M059J (cell line): ENCODE data around the gene POLR2J. TPM values are rescaled to one million over a fixed set of nuclear protein-coding genes. Genes with fewer than 3 reads are reported as not detected.
"Not testable (repeated sequence)": the region's sequence is repeated elsewhere in the genome, so short reads cannot be mapped to it uniquely, and the experiment has no call there.

Experiments used
- DNase-seq: peaks from one replicate; pipeline ENCODE4 v3.0.0-alpha.2; 2012; ENCODE audit warnings: low read depth
- total RNA-seq: library from RNA; depleted of rRNA; stranded (reverse); fragments of >200 nt; shearing (Covaris generic); gene quantifications from 2 replicates; pipeline ENCODE4 v1.2.3, GENCODE V29; 2014

POLR2J gene
- total RNA-seq, 1 experiment from 2014 or later, result 59.8 TPM

DNA sequence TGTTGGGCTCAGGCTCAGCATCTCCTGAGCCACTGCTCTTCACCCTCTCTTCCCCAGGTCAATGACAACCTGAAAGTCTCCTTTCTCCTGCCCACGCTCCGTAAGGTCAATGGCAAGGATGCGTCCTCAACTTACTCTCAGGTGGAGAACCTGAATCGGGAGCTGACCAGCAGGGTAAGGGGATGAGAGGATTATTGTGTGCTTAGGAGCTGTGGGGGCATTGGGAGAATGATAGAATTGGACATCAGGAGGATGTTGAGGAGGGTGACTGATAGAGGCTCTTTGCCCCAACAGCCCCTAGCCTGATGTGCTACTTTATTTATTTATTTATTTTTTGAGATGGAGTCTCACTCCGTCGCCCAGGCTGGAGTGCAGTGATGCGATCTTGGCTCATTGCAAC, 12.6 kb downstream of the POLR2J start:
- no peak for DNase-seq

DNA sequence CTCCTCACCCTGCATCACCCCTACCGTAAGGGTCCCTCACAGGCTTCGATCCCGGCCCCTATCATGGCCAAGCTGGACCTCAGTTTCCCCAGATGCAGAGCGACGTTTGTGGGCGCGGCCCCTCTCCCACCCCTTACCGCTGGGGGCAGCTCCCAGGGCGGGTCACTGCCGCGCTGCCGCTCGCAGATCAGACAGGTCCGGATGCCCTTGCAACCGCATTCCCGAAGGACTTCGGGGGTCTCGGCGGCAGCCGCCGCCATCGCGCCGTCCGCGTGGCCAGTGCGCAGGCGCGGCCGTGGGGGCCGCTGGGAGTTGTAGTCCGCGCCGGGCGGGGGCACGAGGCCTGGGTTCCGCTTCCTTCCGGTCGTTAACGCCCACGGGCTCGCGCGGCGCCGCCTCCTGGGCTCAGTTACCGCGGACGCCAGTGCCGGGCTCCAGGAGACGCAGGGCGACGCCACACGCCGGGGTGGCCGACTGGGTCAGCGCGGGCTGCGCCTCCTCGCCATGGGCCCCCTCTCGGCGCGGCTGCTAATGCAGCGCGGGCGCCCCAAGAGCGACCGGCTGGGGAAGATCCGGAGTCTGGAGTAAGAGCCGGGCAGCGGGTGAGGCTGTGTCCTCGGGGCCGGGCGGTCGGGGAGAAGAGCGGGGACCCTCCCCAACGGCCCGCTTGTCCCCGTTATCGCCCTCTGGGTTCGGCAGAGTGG, 14.0 kb downstream of the POLR2J start, which contains the start of the genes ALKBH4 and LRWD1:
ALKBH4 (minus strand) TSS at position 287 of the 704 bp plus-strand sequence; CDS start at position 260, 27 bp downstream.
LRWD1 (plus strand) TSS at position 408 of the 704 bp plus-strand sequence; CDS start at position 505, 97 bp downstream.
- DNase-seq, result peak; percentile 91

DNA sequence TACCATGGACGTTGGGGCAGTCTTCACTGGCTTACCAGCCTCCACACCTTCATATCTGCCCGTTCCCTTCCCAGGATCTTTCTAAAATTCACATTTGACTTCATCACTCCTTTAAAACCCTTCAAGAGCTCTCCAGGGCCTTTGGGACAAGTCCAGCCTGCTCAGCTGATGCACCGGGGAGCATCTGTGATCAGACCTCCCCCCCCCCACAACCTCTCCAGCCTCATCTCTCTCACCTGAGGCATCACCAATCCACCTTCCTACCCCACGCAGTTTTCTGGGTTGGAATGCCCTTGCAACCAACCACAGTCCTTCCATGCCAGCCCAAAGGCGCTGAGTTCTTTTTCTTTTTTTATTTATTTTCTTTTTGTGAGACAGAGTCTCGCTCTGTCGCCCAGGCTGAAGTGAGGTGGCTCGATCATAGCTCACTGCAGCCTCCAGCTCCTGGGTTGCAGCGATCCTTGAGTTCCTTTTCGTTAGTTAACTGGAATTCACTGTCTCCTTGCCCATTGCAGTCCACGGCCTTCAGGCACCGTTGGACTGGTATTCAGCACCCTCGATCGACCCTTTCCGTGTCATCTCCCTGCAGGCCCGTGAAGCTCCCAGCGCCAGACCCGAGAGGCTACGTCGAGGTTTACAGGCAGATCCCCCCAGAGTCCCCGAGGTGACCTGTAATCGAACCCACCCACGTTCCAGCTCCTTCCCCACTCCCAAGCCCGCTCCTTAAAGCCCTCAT, 14.7 kb downstream of the POLR2J start:
- DNase-seq, result peak; percentile 38

DNA sequence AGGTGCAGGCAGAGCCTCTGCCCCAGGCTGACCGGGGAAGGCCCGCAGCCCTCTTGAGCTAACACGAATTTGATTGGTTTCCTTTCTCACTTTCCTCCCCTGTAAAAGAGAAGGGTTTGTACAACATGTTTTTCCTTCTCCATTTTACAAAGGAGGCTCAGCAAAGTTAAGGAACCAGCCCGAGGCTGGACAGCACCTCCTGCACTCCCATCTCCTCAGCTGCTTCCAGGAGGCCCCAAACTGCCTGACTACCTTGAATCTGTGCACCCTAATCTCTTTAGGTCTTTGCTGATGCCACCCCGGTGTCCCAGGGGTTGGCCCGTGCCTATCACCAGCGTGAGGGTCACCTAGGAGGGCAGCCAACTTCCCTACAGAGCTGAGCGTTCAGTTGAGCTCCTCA, 18.3 kb downstream of the POLR2J start:
- no peak for DNase-seq

DNA sequence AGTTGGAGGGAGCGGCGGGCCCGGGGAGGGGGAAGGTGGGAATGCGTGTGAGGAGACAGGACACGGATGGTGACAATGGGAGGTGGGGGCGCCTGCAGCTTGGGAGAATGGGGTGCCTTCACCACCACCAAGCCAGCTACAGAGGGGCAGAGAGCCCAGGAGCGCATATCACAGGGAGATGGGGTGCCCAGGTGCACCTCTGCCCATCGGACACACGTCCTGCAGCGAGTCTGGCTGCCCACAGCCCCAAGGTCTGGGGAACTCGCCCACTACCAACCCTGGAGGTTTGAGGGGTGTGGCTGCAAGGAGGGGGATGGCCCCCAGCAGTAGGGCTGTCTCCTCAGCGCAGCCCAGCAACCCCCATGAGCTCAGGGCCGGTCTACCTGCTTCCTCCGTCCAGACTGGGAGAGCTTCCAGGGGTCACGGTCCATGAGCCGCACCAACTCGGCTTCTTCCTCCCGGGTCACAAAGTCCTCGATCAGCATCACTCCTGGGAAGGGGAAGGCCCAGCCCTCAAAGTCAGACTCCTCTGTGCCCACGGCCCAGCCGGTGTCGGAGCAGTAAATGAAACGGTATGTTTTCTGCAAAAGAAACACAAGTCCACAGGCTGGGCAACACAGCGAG, 19.4 kb downstream of the POLR2J start:
- no peak for DNase-seq

DNA sequence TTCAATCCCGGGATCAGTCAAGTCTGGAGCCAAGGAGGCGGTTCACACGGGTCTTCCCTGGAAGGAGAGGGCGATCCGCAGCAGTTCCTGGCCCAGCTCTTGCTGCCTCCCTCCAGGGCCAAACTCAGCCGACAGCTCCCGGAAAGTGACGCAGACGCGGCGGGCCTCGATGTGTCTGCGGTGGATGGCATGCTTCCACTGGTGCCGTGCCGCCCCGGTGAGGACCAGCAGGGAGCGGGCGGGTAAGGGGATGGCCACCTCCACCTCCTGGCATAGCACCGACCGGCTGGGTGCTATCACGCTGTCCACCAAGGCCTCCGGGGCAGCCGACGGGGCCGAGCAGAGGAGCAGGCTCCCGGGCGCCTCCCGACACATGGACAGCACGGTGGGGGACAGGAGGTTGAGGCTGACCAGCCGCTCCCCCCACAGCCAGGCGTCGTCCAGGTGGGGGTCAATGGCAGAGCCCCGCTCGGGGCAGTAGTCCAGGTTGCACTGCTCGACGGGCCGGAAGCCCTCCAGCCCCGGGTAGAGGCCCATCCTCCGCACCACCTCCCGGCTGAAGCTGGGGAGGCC, 21.3 kb downstream of the POLR2J start:
- DNase-seq, result no peak

DNA sequence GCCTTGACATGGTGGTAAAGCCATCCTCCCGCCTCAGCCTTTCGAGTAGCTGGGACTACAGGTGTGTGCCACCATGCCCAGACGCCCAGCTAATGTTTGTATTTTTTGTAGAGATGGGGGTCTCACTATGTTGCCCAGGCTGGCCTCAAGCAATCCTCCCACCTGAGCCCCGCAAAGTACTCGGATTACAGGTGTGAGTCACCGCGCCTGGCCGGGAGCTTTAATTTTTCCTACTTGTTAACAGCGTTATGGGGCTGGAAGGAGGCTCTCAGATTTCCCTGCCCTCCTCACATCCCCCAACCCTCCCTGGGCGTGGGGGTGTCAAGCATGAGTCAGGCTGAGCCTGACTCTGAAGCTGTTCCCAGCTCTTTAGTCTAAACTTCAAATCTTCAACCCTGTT, 22.4 kb downstream of the POLR2J start:
- DNase-seq, result peak; percentile 80

DNA sequence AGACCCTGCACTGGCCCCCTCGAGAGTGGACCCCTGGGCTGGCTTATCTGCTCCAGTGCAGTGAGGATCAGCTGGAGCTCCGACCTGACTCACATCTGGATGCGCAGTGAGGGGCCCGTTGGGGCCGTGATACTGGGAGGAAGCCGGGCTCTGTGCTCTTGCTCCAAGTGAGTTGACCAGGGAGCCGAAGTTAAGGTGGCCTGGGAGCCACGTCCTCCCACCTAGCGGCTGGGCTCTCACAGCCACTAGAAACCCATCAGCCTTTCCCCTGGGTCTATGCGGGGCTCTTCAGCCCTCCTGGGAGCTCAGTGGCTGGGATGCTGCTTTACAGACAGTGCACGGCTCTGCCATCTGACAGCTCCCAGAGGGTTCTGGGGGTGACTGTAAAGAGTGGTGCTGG, 23.1 kb downstream of the POLR2J start:
- no peak for DNase-seq

DNA sequence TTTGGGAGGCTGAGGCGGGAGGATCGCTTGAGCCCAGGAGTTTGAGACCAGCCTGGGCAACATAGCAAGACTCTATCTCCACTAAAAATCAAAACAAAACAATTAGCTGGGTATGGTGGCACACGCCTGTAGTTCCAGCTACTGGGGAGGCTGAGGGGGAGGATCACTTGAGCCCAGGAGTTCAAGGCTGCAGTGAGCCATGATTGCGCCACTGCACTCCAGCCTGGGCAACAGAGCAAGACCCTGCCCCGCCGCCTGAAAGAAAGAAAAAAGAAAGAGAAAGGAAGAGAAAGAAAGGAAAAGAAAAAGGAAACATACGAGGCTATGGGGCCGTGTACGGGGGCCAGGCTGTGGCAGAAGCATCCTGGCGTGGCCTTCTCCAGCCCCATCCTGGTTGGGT, 23.8 kb downstream of the POLR2J start:
- DNase-seq, result not testable (repeated sequence)

DNA sequence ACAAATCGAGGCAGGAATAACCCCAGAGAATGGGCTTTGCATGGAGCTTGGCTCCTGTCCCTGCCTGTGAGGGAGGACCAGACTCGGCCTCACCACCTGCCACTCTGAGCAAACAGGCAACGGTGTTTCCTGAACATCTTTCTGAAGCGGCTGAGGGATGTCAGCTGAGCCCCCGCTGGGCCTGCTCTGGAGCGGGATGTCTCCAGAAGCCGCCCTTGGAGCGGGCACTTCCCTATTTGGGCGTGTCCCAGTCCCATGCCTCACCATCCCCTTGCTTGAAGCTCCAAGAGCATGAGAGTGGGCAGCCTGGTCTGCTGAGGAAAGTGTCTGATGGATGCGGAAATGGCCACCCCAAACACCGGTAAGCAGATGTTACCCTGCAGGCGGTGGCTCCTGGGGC, 24.3 kb downstream of the POLR2J start:
- no peak for DNase-seq

DNA sequence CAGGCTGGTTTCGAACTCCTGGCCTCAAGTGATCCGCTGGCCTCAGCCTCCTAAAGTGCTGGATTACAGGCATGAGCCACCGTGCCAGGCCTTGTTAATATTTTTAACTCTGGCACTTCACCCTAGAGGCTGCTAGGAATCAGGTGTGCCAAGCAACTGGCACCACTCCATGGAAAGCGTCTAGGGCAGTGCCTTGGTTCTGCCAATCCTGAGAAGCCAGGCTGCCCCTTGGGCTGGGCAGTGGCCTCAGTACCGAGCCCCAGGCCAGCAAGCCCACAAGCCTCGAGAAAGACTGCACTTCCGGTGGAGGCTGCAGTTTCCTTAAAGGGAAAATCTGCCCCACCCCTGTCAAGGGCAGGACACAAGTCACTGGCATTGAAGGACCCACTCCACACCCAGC, 25.4 kb downstream of the POLR2J start:
- no peak for DNase-seq

DNA sequence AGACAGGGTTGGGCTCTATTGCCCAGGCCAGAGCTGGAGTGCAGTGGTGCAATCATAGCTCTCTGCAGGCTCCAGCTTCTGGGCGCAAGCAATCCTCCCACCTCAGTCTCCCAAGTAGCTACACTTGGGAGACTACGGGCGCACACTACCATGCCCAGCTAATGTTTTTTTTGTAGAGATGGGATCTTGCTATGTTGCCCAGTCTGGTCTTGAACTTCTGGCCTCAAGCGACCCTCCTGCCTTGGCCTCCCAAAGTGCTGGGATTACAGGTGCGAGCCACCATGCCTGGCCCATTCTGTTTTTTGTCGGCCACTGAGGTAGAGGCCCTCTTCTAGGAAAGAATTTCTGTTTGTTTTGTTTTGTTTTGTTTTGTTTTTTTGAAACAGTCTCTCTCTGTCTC, 26.3 kb downstream of the POLR2J start:
- no peak for DNase-seq

DNA sequence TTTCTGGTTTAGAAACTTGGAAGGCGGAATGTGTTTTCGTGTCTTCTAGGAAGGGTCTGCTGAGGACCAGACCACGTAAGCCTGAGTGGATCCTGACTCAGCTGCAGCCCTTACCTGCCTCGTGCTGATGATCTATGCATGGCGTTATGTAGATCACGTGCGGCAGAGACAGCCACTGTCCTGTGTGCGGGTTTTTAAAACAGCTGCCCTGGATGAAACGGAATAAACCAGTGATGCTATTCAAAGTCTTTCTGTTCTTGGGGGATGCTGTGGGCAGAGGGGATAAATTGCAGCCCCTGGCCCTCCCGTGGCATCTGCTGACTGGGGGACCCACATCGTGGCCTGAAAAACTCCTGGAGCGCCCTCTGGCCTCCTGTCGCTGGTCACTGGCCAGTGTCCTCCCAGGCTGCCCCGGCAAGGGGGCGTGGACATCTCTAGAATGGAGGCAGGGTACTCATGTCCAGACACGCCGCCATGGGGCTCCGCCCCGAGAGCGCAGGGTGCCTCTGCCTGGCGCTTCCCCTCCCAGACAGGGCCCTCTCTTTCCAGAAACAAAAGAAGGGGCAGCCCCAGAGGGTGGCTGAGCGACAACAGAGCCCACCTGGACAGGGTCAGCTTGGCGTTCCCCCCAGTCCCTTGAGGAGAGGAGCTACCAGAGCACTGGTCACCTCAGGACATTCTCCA, 27.2 kb downstream of the POLR2J start:
- no peak for DNase-seq

DNA sequence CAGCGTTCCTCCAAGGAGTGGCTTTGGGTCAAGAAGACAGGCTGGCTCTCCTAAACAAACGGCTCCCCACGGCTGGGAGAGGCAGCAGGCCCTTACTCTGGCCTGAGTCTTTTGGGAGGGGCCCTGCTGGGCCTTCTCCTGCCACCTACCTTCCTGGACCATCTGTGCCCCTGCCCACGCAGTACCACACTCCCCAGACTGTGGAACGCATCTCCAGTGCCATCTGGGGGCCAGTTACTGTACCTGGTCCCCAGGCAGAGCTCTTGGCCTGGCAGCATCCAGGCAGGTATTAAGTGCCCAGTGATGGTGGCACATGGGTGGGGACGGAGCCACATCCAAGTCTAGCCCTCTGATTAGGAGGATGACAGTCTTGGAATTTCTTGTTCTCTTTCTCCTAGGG, 28.5 kb downstream of the POLR2J start:
- DNase-seq, result peak; percentile 40

DNA sequence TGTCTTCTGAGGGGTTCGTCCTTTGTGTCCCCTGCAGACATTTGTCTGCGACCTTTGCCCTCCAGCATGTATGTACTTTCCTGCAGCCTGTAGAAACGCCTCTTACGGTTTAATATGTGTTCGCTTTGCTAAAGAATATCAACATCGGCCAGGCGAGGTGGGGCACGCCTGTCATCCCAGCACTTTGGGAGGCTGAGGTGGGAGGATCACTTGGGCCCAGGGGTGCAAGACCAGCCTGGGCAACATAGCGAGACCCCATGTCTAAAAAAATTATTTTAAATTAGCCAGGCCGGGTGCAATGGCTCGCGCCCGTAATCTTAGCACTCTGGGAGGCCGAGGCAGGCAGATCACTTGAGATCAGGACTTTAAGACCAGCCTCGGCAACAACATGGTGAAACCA, 29.6 kb downstream of the POLR2J start:
- no peak for DNase-seq

DNA sequence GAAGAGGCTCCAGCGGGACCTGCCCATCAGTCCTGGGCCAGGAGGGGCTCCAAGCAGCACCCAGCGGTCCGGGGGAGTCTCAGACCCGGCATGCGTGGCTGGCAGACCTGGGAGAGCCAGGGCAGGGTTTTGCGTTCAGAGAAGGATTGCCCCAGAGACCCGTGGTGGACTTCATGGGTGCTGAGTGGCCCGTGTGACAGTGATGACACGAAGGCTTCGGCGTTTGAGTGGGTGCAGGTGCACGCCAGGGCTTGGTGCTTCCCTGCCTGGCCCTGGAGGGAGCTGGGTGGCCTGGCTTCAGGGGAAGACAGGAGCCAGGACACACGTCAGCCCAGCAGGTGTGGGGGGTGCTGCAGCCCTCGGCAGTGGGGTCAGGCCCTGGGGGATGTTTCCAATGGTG, 31.4 kb downstream of the POLR2J start:
- no peak for DNase-seq

DNA sequence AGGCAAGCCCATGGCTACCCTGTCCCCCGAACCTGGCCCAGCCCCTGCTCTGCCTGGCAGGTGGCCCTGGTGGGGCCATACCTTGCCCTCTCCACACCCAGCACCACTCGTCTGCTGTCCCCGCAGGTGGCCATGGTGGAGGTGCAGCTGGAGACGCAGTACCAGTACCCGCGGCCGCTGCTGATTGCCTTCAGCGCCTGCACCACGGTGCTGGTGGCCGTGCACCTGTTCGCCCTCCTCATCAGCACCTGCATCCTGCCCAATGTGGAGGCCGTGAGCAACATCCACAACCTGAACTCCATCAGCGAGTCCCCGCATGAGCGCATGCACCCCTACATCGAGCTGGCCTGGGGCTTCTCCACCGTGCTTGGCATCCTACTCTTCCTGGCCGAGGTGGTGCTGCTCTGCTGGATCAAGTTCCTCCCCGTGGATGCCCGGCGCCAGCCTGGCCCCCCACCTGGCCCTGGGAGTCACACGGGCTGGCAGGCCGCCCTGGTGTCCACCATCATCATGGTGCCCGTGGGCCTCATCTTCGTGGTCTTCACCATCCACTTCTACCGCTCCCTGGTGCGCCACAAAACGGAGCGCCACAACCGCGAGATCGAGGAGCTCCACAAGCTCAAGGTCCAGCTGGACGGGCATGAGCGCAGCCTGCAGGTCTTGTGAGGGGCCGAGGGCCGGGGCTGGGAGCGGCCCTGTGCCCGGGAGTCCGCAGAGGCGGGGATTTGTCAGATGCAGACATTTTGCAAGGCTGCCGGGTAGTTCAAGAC, 32.1 kb downstream of the POLR2J start:
- DNase-seq, result no peak

DNA sequence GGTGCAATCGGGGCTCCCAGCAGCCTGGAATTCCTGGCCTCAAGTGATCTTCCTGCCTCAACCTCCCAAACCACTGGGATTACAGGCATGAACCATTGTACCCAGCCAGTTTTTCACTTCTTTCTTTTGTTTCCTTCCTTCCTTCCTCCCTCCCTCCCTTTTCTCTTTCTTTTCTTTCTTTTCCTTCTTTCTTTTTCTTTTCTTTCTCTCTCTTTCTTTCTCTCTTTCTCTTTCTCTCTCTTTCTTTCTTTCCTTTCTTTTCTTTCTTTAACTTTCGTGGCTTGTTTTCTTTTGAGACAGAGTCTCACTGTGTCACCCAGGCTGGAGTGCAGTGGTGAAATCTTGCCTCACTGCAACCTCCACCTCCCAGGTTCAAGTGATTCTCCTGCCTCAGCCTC, 33.0 kb downstream of the POLR2J start:
- DNase-seq, result no peak

DNA sequence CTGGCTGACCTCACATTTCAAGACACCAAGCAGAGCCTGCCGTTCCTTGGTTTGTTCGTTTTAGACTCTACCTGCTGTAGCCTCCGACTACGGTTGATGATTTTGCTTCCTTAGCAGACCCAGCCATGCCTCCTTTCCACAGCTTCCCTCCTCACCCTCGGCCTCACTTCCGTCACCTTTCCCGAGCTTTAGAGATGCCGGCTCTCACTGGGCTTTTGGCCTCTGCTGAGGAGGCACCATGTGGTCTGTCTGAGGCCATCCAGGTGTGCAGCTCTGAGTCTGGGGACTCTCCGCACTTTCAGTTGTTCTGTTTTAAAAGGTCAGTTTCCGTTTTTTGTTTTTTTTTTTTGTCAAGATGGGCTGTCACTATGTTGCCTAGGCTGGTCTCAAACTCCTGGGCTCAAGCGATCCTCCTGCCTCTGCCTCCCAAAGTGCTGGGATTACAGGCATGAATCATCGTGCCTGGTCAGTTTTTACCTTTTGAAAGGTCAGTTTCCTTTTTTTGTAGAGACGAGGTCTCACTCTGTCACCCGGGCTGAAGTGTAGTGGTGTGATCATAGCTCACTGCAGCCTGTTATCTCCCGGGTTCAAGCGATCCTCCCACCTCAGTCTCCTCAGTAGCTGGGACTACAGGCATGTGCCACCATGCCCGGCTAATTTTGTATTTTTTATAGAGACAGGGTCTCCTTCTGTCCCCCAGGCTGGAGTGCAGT, 33.6 kb downstream of the POLR2J start:
- DNase-seq, result no peak
